Measurements from ENCODE around the gene SLC22A7. TPM values are rescaled to one million over a fixed set of nuclear protein-coding genes. Genes with fewer than 3 reads are reported as not detected.
A peak's percentile ranks its signal among the peaks of the same experiment; 100 is the strongest.

Gene SLC22A7
- total and polyA plus RNA-seq, 2 donors = 0.15 TPM; not detected in 1

DNA sequence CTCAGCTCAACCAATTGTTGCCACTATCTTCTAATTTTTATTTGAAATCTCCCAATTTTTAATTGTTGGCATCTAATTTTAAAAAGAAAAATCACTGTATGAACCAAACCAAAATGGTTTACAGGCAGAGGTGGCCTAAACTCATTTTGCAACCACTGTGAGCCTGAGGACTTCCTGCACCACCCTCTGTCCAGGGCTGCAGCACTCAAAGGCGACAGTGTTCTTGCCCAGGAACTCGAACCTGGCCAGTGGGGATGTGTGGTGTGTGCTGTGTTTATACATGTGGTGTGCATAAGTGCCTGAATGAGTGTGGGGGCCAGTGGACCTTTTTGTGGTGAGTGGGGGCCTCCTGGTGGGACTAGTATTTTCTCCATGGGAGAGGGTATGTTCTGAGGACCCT, 24.4 kb upstream of the SLC22A7 start:
- Histone ChIP-seq H3K27ac (ENCODE audit: low read depth) (no peak overlapping the region), H3K4me3 (ENCODE audit: low read depth, low read length) (no peak overlapping the region), H3K36me3 (ENCODE audit: insufficient read depth) (no peaks in the 10 kb centered on the region), H3K4me1 (ENCODE audit: insufficient read depth) (no peaks in the 10 kb centered on the region)
- WGBS = 69% methylated on average over 2 of the region's 2 CpGs
- DNase-seq (ENCODE audit: extremely low spot score) = no peak

DNA sequence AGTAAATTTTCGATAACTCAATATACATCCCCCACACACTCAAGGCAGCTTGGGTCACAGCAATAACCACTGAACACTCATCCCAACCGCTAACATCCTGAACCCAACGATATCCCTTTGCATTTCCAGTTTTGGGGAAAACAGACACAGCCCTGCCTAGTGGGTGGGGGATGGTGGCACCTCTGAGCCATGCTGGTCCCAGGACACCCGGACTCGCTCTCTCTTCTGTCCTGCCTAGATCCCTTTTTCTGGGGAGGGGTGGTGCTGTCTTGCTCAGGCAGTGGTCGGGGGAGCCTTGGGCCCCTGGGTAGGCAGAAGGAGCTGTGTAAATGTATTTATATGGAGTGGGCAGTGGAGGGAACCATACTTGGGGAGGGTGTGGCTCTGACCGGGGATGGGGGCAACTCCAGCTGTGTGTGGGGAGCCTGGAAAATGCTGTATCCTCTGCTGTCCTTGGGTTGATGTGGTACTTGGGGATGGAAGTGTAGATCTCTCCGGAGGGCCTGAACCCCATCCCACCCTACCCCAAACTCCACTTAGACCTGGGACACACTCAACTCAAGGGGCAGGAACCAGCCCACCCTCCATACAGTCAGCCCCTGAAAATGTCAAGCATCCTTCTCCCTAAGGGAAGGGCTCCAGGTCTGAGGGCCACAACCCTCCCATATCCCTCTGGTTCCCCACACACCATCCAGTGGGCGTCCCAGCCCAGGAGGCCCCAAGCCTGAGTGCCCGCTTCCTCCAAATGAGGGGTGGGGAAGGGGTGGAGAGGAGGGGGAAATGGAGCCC, 23.7 kb upstream of the SLC22A7 start:
- H3K4me1 ChIP-seq (ENCODE audit: insufficient read depth) = no peaks in the 10 kb centered on the region
- WGBS = 77% methylated on average over 10 of the region's 10 CpGs
- no peak for DNase-seq (ENCODE audit: extremely low spot score)
- no peak overlapping the region for H3K27ac ChIP-seq (ENCODE audit: low read depth)
- H3K36me3 ChIP-seq (ENCODE audit: insufficient read depth) = no peaks in the 10 kb centered on the region
- no peak overlapping the region for H3K4me3 ChIP-seq (ENCODE audit: low read depth, low read length)

DNA sequence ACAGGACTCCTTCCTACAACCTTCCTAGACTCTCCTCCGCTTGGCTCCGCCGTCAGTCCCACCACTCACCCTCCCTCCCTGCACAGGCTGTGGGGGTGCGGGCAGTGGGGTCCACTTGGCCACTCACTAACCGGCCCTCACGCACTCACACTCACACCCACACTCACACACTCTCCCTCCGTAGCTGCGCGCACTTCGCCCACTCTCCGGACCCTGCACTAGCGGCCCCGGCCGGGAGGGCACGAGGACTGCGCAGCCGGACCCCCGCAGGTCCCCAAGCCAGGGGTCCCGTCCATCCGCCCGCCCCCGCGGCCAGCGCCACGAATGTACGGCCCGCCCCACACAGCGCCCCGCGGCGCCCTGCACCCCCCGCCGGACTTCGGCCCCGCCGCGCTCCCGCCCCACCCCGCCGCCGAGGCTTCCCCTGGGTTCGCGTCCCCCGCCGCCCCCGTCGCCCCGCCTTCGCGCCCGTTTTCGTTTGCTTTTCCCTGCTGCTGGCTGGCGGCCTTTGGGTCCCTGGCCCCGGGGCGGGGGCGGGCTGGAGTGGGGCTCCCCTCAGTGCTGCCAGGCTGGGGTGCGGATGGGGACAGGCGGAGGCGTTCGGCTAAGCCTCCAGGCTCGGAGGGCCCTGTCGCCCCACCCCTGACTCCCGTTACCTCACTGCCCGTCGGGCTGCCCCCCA, 23.0 kb upstream of the SLC22A7 start:
- 2% methylated on average over 65 of the region's 65 CpGs for WGBS
- Histone ChIP-seq H3K27ac (ENCODE audit: low read depth) (no peak overlapping the region), H3K4me3 (ENCODE audit: low read depth, low read length) (peak overlapping the region; percentile 45)

DNA sequence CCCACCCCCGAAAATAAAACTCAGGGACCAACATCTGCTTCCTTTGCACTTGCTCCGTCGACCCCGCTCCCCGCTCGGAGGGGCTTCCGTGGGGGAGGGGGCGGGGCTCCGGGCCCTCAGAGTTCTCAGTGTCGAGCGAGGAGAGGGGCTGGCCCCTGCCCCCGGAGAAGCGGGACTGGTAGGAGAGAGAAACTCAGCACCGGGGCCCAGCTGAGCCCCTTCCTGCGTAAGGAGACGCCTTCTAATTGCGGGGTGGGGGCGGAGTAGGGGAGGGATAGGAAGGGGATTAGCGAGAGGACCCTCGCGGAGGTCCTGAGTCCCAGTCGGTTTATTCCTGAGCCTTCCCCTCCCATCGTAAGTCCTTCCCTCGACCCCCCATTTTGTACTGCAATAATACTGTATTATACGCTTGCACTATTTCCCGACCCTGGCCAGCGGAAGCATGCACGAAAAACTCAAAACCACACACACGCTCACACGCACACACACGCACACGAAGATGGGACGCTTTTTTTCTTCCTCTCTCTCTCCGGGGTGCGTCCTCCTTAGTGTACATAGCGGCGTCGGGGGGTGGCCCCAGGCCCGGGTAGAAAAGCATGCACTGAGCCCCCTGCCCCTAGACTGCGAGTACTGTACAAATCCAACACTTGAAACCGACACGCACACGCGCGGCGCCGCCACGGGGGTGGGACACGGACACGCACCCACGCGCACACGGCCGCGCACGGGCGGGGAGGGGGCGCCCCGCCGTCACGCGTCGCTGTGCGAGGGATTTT, 22.1 kb upstream of the SLC22A7 start:
- Histone ChIP-seq H3K27ac (ENCODE audit: low read depth) (no peak overlapping the region), H3K4me1 (ENCODE audit: insufficient read depth) (no peaks in the 10 kb centered on the region), H3K36me3 (ENCODE audit: insufficient read depth) (no peaks in the 10 kb centered on the region), H3K4me3 (ENCODE audit: low read depth, low read length) (peak overlapping the region; percentile 45)
- WGBS = 23% methylated on average over 64 of the region's 64 CpGs
- DNase-seq (ENCODE audit: extremely low spot score) = no peak

More for the DNA sequence above, 23.0 kb upstream of the SLC22A7 start:
- no peak for DNase-seq (ENCODE audit: extremely low spot score)
- Histone ChIP-seq H3K4me1 (ENCODE audit: insufficient read depth) (no peaks in the 10 kb centered on the region), H3K36me3 (ENCODE audit: insufficient read depth) (no peaks in the 10 kb centered on the region)

DNA sequence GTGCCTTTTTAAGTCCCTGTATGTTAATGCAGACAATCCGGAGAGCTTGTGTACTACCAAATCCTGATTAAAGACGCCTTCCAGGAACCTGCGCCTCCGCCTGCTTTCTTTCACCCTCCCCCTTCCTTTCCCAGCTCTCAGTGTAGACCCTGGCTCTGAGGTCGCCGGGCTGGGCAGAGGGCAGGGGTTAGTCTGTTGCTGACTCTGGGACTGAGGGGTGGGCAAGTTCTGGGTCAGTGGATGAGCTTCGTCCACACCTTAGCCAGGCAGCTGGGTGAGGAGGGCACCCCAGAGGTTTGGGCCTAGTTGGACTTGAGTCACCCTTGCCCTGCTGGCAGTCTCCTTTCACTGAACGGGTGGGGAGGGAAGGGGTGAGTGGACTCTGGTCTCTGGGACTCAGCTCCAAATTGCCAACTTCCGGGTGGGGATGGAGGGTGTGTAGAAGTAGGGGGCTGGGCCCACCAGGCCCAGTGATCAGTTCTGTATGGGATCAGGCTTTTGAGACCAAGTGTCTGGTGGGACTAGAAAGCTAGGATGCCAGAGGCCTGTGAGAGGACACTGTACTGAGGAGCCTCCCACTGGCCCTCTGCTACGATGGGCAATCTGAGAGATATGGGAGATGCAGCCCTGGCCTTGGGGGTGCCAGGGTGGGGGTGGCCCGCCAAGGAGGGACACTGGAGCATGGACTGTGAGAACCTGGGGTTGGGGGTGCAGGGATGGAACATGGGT, 21.3 kb upstream of the SLC22A7 start:
- Histone ChIP-seq H3K4me3 (ENCODE audit: low read depth, low read length) (no peak overlapping the region), H3K27ac (ENCODE audit: low read depth) (no peak overlapping the region), H3K36me3 (ENCODE audit: insufficient read depth) (no peaks in the 10 kb centered on the region), H3K4me1 (ENCODE audit: insufficient read depth) (no peaks in the 10 kb centered on the region)
- no peak for DNase-seq (ENCODE audit: extremely low spot score)
- 78% methylated on average over 11 of the region's 11 CpGs for WGBS

DNA sequence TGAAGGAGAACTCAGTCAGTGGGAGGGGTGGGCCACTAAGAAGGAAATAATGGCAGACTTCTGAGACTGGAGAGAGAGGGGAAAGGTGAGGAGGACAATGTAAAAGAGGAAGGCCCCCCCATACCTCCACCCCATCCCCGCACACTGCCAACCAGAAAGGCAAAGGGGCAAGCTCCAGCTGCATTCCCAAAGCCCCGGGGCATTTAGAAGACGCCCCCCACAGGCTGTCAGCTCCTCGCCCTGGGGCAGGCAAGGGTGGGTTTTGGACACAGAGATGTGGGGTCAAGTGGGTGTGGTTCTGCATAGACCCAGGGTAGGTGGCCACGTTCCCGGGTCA, 20.8 kb upstream of the SLC22A7 start:
- 80% methylated on average over 6 of the region's 6 CpGs for whole genome bisulfite sequencing
- Histone ChIP-seq H3K4me3 (ENCODE audit: low read depth, low read length) (no peak overlapping the region), H3K4me1 (ENCODE audit: insufficient read depth) (no peaks in the 10 kb centered on the region), H3K27ac (ENCODE audit: low read depth) (no peak overlapping the region), H3K36me3 (ENCODE audit: insufficient read depth) (no peaks in the 10 kb centered on the region)
- no peak for DNase-seq (ENCODE audit: extremely low spot score)

DNA sequence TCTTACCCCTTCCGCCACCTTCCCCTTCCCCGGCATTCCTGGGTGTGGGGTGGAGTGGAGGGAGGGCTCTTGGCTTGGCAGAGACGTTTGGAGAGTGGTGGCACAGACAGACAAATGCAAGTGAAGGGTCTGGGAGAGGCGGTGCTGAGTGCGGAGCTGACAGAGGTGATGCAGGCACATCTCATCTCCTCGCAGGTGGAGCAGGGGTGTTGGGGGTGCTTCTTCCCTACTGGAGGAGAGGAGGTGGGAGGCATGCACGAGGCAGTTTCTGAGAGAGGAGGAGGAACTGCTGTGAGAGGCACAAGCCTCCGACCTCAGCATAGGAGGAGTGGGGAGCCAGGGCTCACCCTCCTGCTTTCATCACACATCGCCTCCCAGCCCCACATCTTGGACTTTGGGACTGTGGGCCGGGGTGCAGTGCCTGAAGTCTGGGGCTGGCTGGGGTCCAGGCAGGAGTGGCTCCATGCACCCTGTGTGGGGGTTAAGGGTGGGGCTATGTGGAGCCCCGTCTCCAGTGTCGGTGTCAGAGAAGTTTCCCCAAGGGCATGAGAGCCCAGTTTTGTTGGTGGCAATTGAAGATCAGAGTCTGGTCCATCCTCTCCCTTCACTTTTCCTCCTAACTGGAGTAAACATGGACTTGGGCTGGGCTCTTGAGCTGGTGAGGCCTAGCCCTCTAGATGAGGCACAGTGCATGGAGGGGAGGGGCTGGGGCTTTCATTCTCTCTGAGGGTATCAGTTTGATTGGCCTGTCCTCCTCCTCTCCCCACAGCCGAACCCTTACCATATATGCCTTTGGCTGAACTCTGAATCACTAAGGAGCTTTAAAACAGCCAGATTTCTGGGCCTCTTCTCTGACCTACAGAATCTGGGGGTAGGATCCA, 20.2 kb upstream of the SLC22A7 start:
- no peak for DNase-seq (ENCODE audit: extremely low spot score)
- Histone ChIP-seq H3K27ac (ENCODE audit: low read depth) (no peak overlapping the region), H3K36me3 (ENCODE audit: insufficient read depth) (no peaks in the 10 kb centered on the region), H3K4me1 (ENCODE audit: insufficient read depth) (no peaks in the 10 kb centered on the region), H3K4me3 (ENCODE audit: low read depth, low read length) (no peak overlapping the region)
- WGBS = 62% methylated on average over 13 of the region's 13 CpGs

DNA sequence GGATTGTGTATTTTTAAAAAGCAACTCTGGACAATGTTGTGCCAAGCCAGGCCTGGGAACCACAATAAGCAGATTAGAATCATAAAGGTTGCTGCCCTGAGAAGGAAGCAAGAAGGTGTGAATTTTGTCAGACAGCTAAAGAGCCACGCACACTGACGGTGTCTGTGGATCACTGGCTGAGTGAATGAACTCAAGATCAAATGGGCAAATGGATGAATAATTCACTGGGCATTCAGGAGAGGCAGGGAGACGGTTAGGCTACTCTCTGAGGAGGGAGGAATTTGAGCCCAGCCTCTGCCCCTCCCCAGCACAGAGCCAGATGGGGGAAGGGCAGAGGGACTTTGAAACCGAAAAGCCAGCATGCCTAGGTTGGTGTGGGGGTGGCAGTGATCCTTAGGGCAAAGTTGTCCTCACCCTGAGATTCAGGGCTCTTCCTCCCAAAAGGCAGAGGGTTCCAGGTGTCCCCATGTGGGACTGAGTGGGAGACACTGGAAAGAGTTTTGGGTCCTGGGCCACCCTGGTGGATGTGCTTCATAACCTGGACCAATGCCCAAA, 19.5 kb upstream of the SLC22A7 start:
- H3K4me3 ChIP-seq (ENCODE audit: low read depth, low read length) = no peak overlapping the region
- DNase-seq (ENCODE audit: extremely low spot score) = no peak
- H3K4me1 ChIP-seq (ENCODE audit: insufficient read depth) = no peaks in the 10 kb centered on the region
- no peak overlapping the region for H3K27ac ChIP-seq (ENCODE audit: low read depth)
- no peaks in the 10 kb centered on the region for H3K36me3 ChIP-seq (ENCODE audit: insufficient read depth)
- WGBS = 42% methylated on average over 4 of the region's 4 CpGs

DNA sequence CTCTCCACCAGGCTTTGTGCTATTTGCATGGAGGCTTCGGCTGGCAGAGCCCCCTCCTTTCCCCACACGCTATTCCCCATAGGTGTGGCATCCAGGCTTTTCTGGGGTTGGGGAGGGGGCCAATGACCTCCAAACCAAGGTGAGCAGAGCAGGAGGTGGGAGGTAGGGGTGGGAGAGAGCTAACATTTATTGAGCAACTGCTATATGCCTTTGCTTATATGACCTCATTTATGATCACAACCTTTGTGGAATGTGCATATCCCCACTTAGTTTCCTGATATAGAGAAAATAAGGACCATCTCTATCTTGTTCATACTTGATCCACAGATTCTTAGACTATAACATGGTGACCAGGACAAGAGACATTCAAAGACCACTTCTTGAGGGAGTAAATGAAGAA, 17.8 kb upstream of the SLC22A7 start:
- WGBS = 76% methylated on average over 2 of the region's 2 CpGs
- Histone ChIP-seq H3K36me3 (ENCODE audit: insufficient read depth) (no peaks in the 10 kb centered on the region), H3K4me1 (ENCODE audit: insufficient read depth) (no peaks in the 10 kb centered on the region), H3K4me3 (ENCODE audit: low read depth, low read length) (no peak overlapping the region), H3K27ac (ENCODE audit: low read depth) (no peak overlapping the region)
- DNase-seq (ENCODE audit: extremely low spot score) = no peak

DNA sequence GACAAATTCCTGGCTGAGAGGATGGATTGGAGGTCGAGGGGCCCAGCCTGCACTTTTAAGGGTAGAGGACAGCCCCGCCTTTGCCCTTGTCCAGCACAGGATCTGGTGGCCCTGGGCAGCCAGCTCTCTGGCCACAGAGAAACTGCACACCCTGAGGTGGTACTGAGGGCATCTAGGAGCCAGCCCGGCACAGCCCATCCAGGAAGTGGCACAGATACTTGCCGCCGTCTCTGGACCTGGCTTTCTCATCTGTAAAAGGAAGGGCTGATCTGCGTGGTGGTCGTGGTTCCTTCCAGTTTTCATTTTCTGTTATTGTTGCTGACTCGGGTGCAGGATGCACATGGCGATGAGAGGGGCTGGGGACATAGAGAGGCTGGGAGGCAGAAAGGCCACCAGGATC, 16.0 kb upstream of the SLC22A7 start:
- Histone ChIP-seq H3K4me1 (ENCODE audit: insufficient read depth) (no peaks in the 10 kb centered on the region), H3K27ac (ENCODE audit: low read depth) (no peak overlapping the region), H3K36me3 (ENCODE audit: insufficient read depth) (no peaks in the 10 kb centered on the region), H3K4me3 (ENCODE audit: low read depth, low read length) (no peak overlapping the region)
- 76% methylated on average over 9 of the region's 9 CpGs for WGBS
- no peak for DNase-seq (ENCODE audit: extremely low spot score)

DNA sequence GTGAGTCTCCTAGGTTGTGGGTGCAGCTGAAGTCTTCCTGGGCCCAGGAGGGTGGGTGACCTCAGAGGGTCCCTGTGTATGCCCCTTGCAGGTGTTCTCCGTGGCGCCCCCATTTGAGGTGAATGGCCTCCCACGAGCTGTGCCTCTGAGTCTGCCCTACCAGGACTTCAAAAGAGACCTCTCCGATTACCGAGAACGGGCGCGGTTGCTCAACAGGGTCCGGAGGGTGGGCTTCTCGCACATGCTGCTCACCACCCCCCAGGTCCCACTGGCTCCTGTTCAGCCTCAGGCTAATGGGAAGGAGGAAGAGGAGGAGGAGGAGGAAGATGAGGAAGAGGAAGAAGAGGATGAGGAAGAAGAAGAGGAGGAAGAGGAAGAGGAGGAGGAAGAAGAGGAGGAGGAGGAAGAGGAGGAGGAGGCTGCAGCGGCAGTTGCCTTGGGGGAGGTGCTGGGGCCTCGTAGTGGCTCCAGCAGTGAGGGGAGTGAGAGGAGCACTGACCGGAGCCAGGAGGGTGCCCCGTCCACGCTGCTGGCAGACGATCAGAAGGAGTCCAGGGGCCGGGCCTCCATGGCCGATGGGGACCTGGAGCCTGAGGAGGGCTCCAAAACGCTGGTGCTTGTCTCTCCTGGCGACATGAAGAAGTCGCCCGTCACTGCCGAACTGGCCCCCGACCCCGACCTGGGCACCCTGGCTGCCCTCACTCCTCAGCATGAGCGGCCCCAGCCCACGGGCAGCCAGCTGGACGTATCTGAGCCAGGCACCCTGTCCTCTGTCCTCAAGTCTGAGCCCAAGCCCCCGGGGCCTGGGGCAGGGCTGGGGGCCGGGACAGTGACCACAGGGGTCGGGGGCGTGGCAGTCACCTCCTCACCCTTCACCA, 15.2 kb upstream of the SLC22A7 start:
- H3K27ac ChIP-seq (ENCODE audit: low read depth) = no peak overlapping the region
- no peaks in the 10 kb centered on the region for H3K4me1 ChIP-seq (ENCODE audit: insufficient read depth)
- no peaks in the 10 kb centered on the region for H3K36me3 ChIP-seq (ENCODE audit: insufficient read depth)
- no peak for DNase-seq (ENCODE audit: extremely low spot score)
- H3K4me3 ChIP-seq (ENCODE audit: low read depth, low read length) = no peak overlapping the region
- 82% methylated on average over 32 of the region's 32 CpGs for WGBS

DNA sequence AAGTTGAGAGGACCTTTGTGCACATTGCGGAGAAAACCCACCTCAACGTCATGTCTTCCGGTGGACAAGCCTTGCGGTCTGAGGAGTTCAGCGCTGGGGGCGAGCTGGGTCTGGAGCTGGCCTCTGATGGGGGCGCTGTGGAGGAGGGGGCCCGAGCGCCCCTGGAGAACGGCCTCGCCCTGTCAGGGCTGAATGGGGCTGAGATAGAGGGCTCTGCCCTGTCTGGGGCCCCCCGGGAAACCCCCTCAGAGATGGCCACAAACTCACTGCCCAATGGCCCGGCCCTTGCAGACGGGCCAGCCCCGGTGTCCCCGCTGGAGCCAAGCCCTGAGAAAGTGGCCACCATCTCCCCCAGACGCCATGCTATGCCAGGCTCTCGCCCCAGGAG, 14.6 kb upstream of the SLC22A7 start:
- no peak for DNase-seq (ENCODE audit: extremely low spot score)
- Histone ChIP-seq H3K36me3 (ENCODE audit: insufficient read depth) (no peaks in the 10 kb centered on the region), H3K4me3 (ENCODE audit: low read depth, low read length) (no peak overlapping the region), H3K27ac (ENCODE audit: low read depth) (no peak overlapping the region), H3K4me1 (ENCODE audit: insufficient read depth) (no peaks in the 10 kb centered on the region)
- 92% methylated on average over 18 of the region's 18 CpGs for WGBS

All from urinary bladder (tissue), 4 donors.